GM12874 (cell line): Measurements from ENCODE around the gene VASP.
A peak's percentile ranks its signal among the peaks of the same experiment; 100 is the strongest.

Experiments
- TF ChIP-seq, protein P1 (sequence below): IDR thresholded peaks from 2 replicates; pipeline ENCODE4 v1.5.1; 2011; ENCODE audit warnings: low read depth, mild to moderate bottlenecking, control low read depth, low read length, moderate library complexity; ENCODE audit not compliant: insufficient read depth

Gene VASP

DNA sequence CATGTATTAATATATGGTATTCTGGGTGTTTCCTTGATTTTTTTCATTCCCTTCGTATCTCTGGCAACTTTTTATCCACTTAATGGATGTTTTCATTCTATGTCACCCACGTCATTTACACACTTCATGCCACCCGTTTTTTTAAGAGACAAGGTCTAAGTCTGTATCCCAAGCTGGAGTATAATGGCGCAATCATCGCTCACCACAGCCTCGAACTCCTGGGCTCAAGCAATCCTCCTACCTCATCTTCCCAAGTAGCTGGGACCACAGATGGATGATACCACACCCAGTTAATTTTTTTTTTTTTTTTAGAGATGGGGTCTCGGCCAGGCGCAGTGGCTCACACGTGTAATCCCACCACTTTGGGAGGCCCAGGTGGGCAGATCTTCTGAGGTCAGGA, 3.4 kb upstream of the VASP start:
- TF ChIP-seq, protein P1, sequence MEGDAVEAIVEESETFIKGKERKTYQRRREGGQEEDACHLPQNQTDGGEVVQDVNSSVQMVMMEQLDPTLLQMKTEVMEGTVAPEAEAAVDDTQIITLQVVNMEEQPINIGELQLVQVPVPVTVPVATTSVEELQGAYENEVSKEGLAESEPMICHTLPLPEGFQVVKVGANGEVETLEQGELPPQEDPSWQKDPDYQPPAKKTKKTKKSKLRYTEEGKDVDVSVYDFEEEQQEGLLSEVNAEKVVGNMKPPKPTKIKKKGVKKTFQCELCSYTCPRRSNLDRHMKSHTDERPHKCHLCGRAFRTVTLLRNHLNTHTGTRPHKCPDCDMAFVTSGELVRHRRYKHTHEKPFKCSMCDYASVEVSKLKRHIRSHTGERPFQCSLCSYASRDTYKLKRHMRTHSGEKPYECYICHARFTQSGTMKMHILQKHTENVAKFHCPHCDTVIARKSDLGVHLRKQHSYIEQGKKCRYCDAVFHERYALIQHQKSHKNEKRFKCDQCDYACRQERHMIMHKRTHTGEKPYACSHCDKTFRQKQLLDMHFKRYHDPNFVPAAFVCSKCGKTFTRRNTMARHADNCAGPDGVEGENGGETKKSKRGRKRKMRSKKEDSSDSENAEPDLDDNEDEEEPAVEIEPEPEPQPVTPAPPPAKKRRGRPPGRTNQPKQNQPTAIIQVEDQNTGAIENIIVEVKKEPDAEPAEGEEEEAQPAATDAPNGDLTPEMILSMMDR, result no peak

DNA sequence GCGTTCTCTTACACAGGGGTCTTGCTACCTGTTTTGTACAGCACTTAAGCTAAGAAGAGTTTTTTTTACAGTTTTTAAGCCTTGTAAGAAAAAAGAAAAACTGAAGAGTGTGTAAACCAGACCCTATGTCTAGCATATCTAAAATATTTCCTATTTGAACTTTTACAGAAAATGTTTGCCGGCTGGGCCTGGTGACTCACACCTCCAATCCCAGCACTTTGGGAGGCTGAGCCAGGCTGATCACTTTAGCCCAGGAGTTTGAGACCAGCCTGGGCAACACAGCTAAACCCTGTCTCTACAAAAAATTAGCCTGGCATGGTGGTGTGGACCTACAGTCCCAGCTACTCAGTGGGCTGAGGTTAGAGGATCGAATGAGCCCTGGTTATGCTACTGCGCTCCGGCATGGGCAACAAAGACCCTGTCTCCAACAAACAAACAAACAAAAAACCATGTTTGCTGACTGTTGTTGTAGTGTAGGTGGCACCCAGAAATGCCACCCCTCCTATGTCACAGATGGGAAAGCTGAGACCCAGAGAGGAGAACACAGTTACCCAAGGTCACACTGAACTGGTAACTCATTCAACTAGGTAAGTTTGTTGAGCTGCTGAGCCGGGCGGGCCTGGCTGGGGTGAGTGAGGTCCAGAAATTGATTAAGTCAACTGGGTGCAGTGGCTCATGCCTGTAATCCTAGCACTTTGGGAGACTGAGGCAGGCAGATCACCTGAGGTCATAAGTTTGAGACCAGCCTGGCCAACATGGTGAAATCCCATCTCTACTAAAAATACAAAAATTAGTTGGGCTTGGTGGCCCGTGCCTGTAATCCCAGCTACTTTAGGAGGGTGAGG, 1.9 kb upstream of the VASP start:
- TF ChIP-seq, protein P1, result no peak

DNA sequence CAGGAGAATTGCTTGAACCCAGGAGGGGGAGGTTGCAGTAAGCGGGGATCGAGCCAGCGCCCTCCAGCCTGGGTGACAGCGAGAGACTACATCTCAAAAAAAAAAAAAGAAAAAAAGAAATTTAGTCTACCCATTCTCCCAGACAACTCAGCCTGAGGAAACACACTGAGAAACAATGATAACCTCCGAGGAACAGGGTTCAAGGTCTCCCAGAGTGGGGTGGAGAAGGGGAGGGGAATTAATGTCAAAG, 1.4 kb upstream of the VASP start:
- TF ChIP-seq, protein P1, result no peak

DNA sequence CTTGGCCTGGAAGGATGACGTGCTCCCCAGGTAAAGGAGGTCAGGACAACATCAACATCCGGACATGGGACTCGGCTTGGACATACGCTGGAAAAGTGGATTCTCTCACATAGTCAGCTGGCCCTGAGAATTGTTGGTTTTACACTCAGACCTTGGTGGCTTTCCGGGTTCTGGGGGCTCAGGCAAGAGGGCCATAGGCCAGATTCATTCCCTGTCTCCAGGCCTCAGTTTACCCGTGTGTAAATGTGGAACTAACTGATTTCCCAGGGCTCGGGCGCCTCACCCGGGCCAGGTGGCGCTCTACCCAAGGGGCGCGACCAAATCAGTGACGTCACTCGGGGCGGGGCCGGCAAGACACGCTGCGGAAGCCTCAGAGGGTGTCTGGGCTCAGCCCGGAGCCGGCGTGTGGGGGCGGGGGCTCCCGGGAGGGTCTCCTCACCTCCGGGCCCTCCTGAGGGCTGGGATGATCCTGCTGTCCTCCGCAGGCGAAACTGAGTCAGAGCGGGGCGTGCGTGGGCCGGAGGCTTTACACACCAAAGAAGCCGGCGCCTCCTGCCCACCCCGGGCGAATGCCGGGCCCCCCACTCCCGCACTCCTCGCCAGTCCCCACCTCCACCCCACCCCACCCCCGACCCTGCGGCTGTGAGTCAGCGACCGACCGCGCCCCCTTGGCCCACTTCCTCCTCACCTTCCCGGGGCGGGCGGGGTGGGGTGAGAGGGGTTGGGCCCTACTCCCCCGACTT, 862 bp upstream of the VASP start:
- TF ChIP-seq, protein P1, result peak; percentile 58

DNA sequence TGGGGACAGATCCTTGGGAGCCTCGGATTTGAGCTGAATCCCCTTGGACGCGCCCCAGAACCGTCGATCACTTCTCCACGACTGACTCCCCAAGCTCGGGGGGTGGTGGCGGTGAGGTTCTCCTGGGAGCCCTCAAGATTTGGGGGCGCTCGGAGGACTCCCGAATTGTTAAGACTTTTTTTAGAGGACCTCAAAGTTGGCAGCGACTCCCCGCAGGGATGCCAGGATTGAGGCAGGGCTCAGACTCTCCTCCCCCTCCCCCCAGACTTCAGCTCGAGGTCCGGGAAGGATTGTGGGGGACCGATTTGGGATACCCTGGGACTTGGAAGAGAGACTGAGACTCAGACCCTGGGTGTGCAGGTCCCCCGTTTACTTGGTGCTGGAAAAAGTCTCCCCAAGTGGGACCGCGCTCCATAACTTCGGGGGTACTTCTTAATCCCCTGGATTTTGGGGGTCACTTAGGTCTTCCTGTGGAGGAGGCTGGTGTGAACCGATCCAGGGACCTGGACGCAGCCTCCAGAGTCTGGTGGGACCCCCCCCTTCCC, 665 bp downstream of the VASP start:
- TF ChIP-seq, protein P1, result no peak

DNA sequence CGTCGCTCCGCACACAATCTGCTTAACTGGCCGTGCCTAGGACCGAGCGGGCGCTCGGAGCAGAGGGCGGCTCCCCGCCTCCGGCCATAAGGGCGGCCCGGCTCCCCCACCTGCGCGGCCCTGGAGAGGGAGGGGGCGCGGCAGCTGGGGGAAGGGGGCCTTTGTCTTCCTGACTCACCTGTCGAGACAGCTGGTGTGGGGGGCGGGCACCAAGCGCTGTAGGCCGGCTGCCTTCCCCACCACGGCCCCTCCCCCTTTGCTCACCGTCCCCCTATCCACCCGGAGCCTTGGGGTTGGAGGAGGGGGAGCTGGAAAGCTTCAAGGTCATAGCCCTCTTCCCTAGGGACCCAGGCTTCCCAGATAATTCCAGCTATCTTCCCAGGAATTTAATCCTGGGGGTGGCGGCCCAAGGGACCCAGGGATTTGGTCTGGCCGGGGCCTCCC, 1.2 kb downstream of the VASP start:
- TF ChIP-seq, protein P1, result no peak

DNA sequence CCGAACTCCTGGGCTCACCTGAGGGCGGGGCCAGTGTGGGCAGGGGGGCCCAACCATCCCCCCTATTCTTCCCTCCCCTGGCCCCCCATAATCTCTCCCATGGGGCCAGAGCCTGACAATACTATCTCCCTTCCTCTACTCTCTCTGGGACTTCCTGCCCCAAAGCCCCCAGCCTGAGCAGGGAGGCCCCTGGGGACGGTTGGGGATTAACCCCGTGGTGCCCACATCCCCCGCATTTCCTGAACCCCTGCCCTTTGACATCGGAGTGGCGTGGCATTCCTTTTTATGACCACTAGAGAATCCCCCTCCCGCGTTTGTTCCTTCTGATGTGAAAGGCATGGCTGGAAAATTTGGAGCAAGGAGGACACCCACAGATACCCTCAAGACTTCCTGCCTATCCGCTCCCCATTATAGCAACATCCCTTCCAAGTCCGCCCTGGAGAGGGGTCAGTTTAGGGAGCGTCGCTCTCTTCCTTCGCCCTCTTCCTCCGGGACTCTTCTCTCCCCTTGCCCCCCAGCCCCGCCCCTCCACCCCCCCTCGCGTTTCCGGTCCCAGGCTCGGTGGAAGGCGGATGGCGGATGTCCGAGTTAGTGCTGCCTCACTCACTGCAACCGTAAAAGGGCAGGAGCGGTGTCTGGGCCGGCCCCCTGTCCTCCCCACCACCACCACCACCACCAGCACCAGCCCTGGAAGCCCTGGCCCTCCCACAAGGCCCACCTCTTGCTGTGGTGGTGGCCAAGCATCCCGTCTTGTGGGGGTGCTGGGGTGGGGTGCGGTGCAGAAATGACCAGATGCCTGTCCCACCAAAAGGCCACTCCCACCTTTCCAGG, 1.8 kb downstream of the VASP start:
- TF ChIP-seq, protein P1, result peak; percentile 10; the same call in 1 of the 2 replicates
